Measurements from ENCODE around the gene SH3PXD2A. TPM values are rescaled to one million over a fixed set of nuclear protein-coding genes. Genes with fewer than 3 reads are reported as not detected.
"Not testable (repeated sequence)": the region's sequence is repeated elsewhere in the genome, so short reads cannot be mapped to it uniquely, and the experiment has no call there.

The SH3PXD2A gene
- total RNA-seq, 1 experiment from 2014 or later, result 4.5 TPM

DNA sequence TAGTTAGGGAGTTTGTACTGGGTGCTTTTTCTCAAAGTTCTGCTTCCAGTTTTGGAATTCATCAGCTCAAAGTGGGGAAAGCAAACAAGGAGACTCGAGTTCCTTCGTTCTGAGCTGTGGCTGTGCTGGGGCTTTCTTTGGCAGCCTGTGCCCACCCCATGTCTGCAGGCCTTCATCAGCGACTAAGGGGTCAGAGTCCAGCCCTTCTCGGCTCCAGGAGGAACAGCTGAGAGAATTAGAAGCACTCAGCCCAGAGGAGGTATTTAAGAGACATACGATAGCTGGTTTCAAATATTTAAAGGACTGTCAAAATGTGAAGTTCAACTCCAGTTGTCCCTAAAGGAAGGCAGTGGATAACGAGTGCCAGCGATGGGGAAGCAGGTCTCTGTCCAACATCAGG lies 41.3 kb downstream of the SH3PXD2A start:
- no peak overlapping the region for H3K27ac ChIP-seq (ENCODE audit: insufficient read length, low read depth, low read length)
- H3K79me2 ChIP-seq (ENCODE audit: insufficient read depth, low read length), result no peaks in the 10 kb centered on the region
- H3K9me3 Mint-ChIP-seq, result no peaks in the 10 kb centered on the region

DNA sequence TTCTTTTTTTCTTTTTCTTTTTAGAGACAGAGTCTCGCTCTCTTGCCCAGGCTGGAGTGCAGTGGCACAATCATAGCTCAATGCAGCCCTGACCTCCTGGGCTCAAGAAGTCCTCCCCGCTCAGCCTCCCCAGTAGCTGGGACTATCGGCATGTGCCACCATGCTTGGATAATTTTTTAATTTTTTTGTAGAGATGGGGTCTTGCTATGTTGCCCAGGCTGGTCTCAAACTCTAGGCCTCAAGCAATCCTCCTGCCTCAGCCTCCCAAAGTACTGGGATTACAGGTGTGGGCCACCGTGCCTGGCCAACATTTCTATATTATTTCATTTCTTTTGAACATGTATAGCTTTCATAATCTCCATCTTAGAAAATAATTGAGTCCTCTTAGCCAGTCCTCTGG lies 42.1 kb downstream of the SH3PXD2A start:
- H4K20me1 ChIP-seq (ENCODE audit: control insufficient read depth, insufficient read depth, insufficient read length); H2BK15ac ChIP-seq (ENCODE audit: low read depth, low read length); H2AK5ac ChIP-seq (ENCODE audit: insufficient read length, low read length); H4K5ac ChIP-seq (ENCODE audit: insufficient read length, low read depth, low read length); H3K9me3 ChIP-seq (ENCODE audit: control insufficient read depth, low read depth, low read length); H3K56ac ChIP-seq (ENCODE audit: insufficient read length, low read depth, low read length); H3K23ac ChIP-seq (ENCODE audit: insufficient read length, low read depth, low read length); H4K8ac ChIP-seq (replicated peaks; ENCODE audit: insufficient read length, low read depth, low read length); H4K91ac ChIP-seq (ENCODE audit: insufficient read length, low read depth, low read length); H3K4me3 Mint-ChIP-seq; H2AFZ ChIP-seq (ENCODE audit: low read length); H2BK12ac ChIP-seq (ENCODE audit: insufficient read length, low read depth, low read length); H3K9me3 Mint-ChIP-seq; H3K23me2 ChIP-seq (ENCODE audit: insufficient read length, low read depth, low read length, poor library complexity, severe bottlenecking); H3K79me1 ChIP-seq (ENCODE audit: insufficient read depth, low read depth, low read length, poor library complexity, severe bottlenecking); H3K27ac Mint-ChIP-seq; H3K4me2 ChIP-seq (ENCODE audit: insufficient read depth, insufficient read length, low read length); DNase-seq; H2BK5ac ChIP-seq (ENCODE audit: insufficient read length, low read length); H3K36me3 Mint-ChIP-seq (ENCODE audit: insufficient read depth in 1 of 3, low read depth in 3 of 3); H3K27ac ChIP-seq (ENCODE audit: insufficient read length, low read depth, low read length); H3K14ac ChIP-seq (ENCODE audit: insufficient read depth, low read length); H3K4ac ChIP-seq (ENCODE audit: low read depth, low read length); H3K4me1 ChIP-seq (ENCODE audit: insufficient read depth, low read length); H3K27me3 Mint-ChIP-seq (ENCODE audit: low read depth); H3T11ph ChIP-seq (ENCODE audit: low read length); H3K18ac ChIP-seq (ENCODE audit: insufficient read length, low read depth, low read length); H3K79me2 ChIP-seq (ENCODE audit: insufficient read depth, low read length); H3K9ac ChIP-seq (ENCODE audit: extremely low read depth, insufficient read length, low read length); H3K27me3 ChIP-seq (ENCODE audit: insufficient read depth, low read length); H2BK120ac ChIP-seq (ENCODE audit: low read depth, low read length, poor library complexity, severe bottlenecking); H2BK20ac ChIP-seq (ENCODE audit: low read depth, low read length, poor library complexity, severe bottlenecking): not testable (repeated sequence)
- H3K4me1 Mint-ChIP-seq, result peaks cover 5 to 14% of the 10 kb centered on the region in 2 experiments
- WGBS (ENCODE audit: extremely low coverage, insufficient read length, low lambda C conversion rate), result no CpG with 5 or more reads among the region's 4 CpGs

More for the DNA sequence above, 41.3 kb downstream of the SH3PXD2A start:
- Mint-ChIP-seq H3K27me3 (ENCODE audit: low read depth) (no peaks in the 10 kb centered on the region), H3K4me1 (peaks cover 10 to 19% of the 10 kb centered on the region in 2 experiments), H3K36me3 (ENCODE audit: insufficient read depth in 1 of 3, low read depth in 3 of 3) (no peaks in the 10 kb centered on the region), H3K27ac (no peak overlapping the region), H3K4me3 (no peak overlapping the region)
- Histone ChIP-seq H4K20me1 (ENCODE audit: control insufficient read depth, insufficient read depth, insufficient read length) (no peaks in the 10 kb centered on the region), H2AK5ac (ENCODE audit: insufficient read length, low read length) (no peak overlapping the region), H3K9me3 (ENCODE audit: control insufficient read depth, low read depth, low read length) (no peaks in the 10 kb centered on the region), H3K23me2 (ENCODE audit: insufficient read length, low read depth, low read length, poor library complexity, severe bottlenecking) (no peaks in the 10 kb centered on the region), H2BK12ac (ENCODE audit: insufficient read length, low read depth, low read length) (no peak overlapping the region), H3K18ac (ENCODE audit: insufficient read length, low read depth, low read length) (no peak overlapping the region), H3K79me1 (ENCODE audit: insufficient read depth, low read depth, low read length, poor library complexity, severe bottlenecking) (no peaks in the 10 kb centered on the region), H3K4me1 (ENCODE audit: insufficient read depth, low read length) (no peaks in the 10 kb centered on the region), H2BK15ac (ENCODE audit: low read depth, low read length) (no peak overlapping the region), H3K23ac (ENCODE audit: insufficient read length, low read depth, low read length) (no peak overlapping the region), H4K5ac (ENCODE audit: insufficient read length, low read depth, low read length) (no peak overlapping the region), H3K4me2 (ENCODE audit: insufficient read depth, insufficient read length, low read length) (no peak overlapping the region), H2BK5ac (ENCODE audit: insufficient read length, low read length) (no peak overlapping the region), H3K4ac (ENCODE audit: low read depth, low read length) (no peak overlapping the region), H3K9ac (ENCODE audit: extremely low read depth, insufficient read length, low read length) (no peak overlapping the region), H2BK120ac (ENCODE audit: low read depth, low read length, poor library complexity, severe bottlenecking) (no peak overlapping the region), H3K27me3 (ENCODE audit: insufficient read depth, low read length) (no peaks in the 10 kb centered on the region), H4K91ac (ENCODE audit: insufficient read length, low read depth, low read length) (no peak overlapping the region), H3K56ac (ENCODE audit: insufficient read length, low read depth, low read length) (no peak overlapping the region), H3K14ac (ENCODE audit: insufficient read depth, low read length) (no peak overlapping the region), H2AFZ (ENCODE audit: low read length) (no peak overlapping the region), H2BK20ac (ENCODE audit: low read depth, low read length, poor library complexity, severe bottlenecking) (no peak overlapping the region), H4K8ac (replicated peaks; ENCODE audit: insufficient read length, low read depth, low read length) (no peak overlapping the region), H3T11ph (ENCODE audit: low read length) (no peak overlapping the region)
- whole genome bisulfite sequencing (ENCODE audit: extremely low coverage, insufficient read length, low lambda C conversion rate), result no CpG with 5 or more reads among the region's 7 CpGs
- DNase-seq, result no peak
- TF ChIP-seq, protein P1, sequence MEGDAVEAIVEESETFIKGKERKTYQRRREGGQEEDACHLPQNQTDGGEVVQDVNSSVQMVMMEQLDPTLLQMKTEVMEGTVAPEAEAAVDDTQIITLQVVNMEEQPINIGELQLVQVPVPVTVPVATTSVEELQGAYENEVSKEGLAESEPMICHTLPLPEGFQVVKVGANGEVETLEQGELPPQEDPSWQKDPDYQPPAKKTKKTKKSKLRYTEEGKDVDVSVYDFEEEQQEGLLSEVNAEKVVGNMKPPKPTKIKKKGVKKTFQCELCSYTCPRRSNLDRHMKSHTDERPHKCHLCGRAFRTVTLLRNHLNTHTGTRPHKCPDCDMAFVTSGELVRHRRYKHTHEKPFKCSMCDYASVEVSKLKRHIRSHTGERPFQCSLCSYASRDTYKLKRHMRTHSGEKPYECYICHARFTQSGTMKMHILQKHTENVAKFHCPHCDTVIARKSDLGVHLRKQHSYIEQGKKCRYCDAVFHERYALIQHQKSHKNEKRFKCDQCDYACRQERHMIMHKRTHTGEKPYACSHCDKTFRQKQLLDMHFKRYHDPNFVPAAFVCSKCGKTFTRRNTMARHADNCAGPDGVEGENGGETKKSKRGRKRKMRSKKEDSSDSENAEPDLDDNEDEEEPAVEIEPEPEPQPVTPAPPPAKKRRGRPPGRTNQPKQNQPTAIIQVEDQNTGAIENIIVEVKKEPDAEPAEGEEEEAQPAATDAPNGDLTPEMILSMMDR (conservative IDR thresholded peaks at IDR 0.05), result no peak

Data from H9 (cell line).